Lung (tissue), 12 donors: Measurements from ENCODE around the gene DNAJC15. TPM values are rescaled to one million over a fixed set of nuclear protein-coding genes. Genes with fewer than 3 reads are reported as not detected.

Experiments
- ATAC-seq: fragments of 200-7000 bp; cut with Tn5 transposase; one replicate; pipeline ENCODE4 v1.9.1; 2020; ENCODE audit warnings: moderate number of reproducible peaks; ENCODE audit not compliant: insufficient read depth, low FRiP score
- DNase-seq, 3 donors: peaks; one replicate each; pipeline ENCODE4 v3.0.0-alpha.2; 2013 to 2017
- H3K27ac ChIP-seq, 2 donors: one replicate each; pipeline ENCODE4 v1.5.1; 2013; ENCODE audit warnings: mild to moderate bottlenecking in 2 of 2, moderate library complexity in 2 of 2, control low read depth in 1 of 2, inconsistent platforms in 1 of 2, low read depth in 1 of 2, low read length in 1 of 2
- H3K27me3 ChIP-seq, 3 donors: one replicate each; pipeline ENCODE4 v1.5.1; 2013; ENCODE audit warnings: low read length in 2 of 3; ENCODE audit not compliant: control insufficient read depth in 3 of 3, insufficient read depth in 3 of 3
- H3K36me3 ChIP-seq, 4 donors: one replicate each; pipeline ENCODE4 v1.5.1; 2013; ENCODE audit warnings: low read length in 4 of 4, mild to moderate bottlenecking in 1 of 4, moderate library complexity in 1 of 4; ENCODE audit not compliant: control insufficient read depth in 4 of 4, insufficient read depth in 4 of 4
- H3K4me1 ChIP-seq, 5 donors: one replicate each; pipeline ENCODE4 v1.5.1; 2013; ENCODE audit warnings: low read length in 5 of 5, mild to moderate bottlenecking in 2 of 5, moderate library complexity in 1 of 5; ENCODE audit not compliant: control insufficient read depth in 5 of 5, insufficient read depth in 5 of 5
- H3K4me3 ChIP-seq: one replicate; pipeline ENCODE4 v1.5.1; 2013; ENCODE audit warnings: mild to moderate bottlenecking, control low read depth, moderate library complexity
- H3K9ac ChIP-seq, 2 donors: one replicate each; pipeline ENCODE4 v1.5.1; 2013; ENCODE audit warnings: low read length in 2 of 2, control low read depth in 1 of 2; ENCODE audit not compliant: insufficient read depth in 1 of 2
- H3K9me3 ChIP-seq, 4 donors: one replicate each; pipeline ENCODE4 v1.5.1; 2013; ENCODE audit warnings: low read length in 3 of 4, mild to moderate bottlenecking in 1 of 4, moderate library complexity in 1 of 4; ENCODE audit not compliant: control insufficient read depth in 4 of 4, insufficient read depth in 3 of 4
- WGBS, 2 donors: extraction: QIAGEN DNeasy Blood & Tissue Kit; methylation state at CpG; one replicate each; pipeline ENCODE4 v1.1.7; 2013; 5-methylcytosine and 5-hydroxymethylcytosine counted together
- polyA plus RNA-seq, 2 donors: library from polyadenylated mRNA; stranded (reverse); fragments of 200-250 nt; gene quantifications; one replicate each; pipeline ENCODE4 v1.2.1, GENCODE V29; 2013
- total RNA-seq, 2 donors: library from RNA; depleted of rRNA in 1 of 2; stranded (reverse); fragments of >200 nt in 1 of 2; gene quantifications; one replicate each; pipeline ENCODE4 v1.2.1, GENCODE V29; 2014 to 2021
- TF ChIP-seq, protein P1 (sequence below): IDR thresholded peaks from 2 replicates; pipeline ENCODE4 v1.5.1; 2012; ENCODE audit warnings: mild to moderate bottlenecking; ENCODE audit errors: control extremely low read depth, extremely low read depth
- donor health status: control.
- donor health status: control.
- donor health status: Bipolar disorder and iron deficiency.
- donor health status: healthy.
- donor health status: DM: yes; HTN: yes; CAD: no.

DNAJC15 gene
- total and polyA plus RNA-seq, 4 donors, result 16.8 to 21.8 (median 19.2) TPM

DNA sequence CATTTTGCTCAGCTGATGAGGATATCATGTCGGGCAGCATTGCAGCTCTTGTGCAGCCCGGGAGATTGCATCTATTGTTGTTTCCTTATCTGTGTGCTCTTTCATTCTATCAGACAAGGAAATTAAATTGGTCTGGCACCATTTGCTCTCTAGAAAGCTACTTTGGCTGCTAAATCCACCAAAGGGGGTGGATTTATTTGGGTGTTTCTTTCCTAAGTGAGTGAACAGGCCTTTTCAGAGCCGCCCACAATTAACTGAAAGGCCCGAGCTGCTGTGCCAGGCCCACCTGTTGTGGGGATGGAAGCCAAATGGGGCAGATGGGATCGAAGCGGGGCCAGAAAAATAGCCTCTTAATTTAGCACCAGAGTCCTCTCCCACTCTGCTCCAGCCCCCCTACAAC is 99.4 kb downstream of the DNAJC15 start:
- H3K36me3 ChIP-seq, result no peaks in the 10 kb centered on the region
- no peaks in the 10 kb centered on the region for H3K27me3 ChIP-seq
- peaks cover 0 to 2% (median 0%) of the 10 kb centered on the region in 4 donors for H3K9me3 ChIP-seq
- TF ChIP-seq, protein P1, sequence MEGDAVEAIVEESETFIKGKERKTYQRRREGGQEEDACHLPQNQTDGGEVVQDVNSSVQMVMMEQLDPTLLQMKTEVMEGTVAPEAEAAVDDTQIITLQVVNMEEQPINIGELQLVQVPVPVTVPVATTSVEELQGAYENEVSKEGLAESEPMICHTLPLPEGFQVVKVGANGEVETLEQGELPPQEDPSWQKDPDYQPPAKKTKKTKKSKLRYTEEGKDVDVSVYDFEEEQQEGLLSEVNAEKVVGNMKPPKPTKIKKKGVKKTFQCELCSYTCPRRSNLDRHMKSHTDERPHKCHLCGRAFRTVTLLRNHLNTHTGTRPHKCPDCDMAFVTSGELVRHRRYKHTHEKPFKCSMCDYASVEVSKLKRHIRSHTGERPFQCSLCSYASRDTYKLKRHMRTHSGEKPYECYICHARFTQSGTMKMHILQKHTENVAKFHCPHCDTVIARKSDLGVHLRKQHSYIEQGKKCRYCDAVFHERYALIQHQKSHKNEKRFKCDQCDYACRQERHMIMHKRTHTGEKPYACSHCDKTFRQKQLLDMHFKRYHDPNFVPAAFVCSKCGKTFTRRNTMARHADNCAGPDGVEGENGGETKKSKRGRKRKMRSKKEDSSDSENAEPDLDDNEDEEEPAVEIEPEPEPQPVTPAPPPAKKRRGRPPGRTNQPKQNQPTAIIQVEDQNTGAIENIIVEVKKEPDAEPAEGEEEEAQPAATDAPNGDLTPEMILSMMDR, result no peak
- H3K4me1 ChIP-seq, result peaks cover 0 to 7% (median 3%) of the 10 kb centered on the region in 5 donors
- no peak overlapping the region for H3K9ac ChIP-seq
- WGBS, 2 donors, result 78 to 84% methylated on average over 6 of the region's 6 CpGs
- no peak overlapping the region for H3K27ac ChIP-seq
- ATAC-seq (no peak), DNase-seq (no peak)
- no peak overlapping the region for H3K4me3 ChIP-seq

DNA sequence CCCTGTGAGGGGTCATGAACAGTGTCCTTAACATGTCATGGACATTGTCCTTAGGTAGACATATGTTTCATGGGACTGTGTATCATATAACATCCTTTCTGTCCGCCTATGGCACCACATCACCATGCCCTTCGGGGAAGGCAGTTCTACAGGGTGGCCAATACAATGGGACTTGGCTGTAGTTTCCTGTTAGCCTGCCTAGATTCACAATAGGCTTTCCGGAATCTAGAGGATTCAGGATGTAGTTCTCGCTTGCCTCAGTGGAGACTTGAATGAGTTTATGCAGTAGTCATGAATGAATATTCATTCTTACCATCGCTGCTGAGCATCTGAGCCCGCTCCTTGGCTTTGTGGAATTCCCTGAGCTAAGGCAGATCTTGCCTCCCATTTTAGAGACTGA is 100.5 kb downstream of the DNAJC15 start:
- H3K9me3 ChIP-seq, result peaks cover 0 to 2% (median 0%) of the 10 kb centered on the region in 4 donors
- no peak overlapping the region for H3K27ac ChIP-seq
- H3K9ac ChIP-seq, result no peak overlapping the region
- no peaks in the 10 kb centered on the region for H3K36me3 ChIP-seq
- TF ChIP-seq, protein P1, result no peak
- H3K4me1 ChIP-seq, result peaks cover 0 to 14% (median 3%) of the 10 kb centered on the region in 5 donors
- no peak overlapping the region for H3K4me3 ChIP-seq
- WGBS, 2 donors, result 79 to 86% methylated on average over 6 of the region's 6 CpGs
- ATAC-seq, result no peak
- DNase-seq, result no peak
- no peaks in the 10 kb centered on the region for H3K27me3 ChIP-seq

DNA sequence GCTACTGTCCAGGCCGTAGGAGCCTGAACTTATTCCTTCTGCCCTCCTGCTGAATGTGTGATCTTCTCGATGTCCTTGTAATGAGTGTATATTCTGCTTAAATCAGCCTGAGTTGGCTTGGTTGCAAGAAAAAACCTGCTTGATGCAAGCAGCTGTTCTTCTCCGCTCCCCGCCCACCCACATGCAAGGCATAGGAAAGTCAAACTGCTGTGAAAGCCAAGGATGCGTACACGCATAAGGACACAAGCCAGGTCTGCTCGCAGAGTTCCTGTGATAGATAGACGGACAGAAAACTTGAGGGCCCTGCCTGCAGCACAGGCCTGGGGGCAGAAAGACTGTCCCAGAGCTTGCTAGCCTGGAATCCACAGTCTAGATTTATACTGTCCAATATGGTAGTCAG is 101.1 kb downstream of the DNAJC15 start:
- H3K4me1 ChIP-seq, result peaks cover 0 to 18% (median 3%) of the 10 kb centered on the region in 5 donors
- no peaks in the 10 kb centered on the region for H3K36me3 ChIP-seq
- H3K27me3 ChIP-seq, result no peaks in the 10 kb centered on the region
- H3K9me3 ChIP-seq, result no peaks in the 10 kb centered on the region
- no peak overlapping the region for H3K4me3 ChIP-seq
- H3K27ac ChIP-seq, result no peak overlapping the region
- ATAC-seq (no peak), DNase-seq (no peak)
- TF ChIP-seq, protein P1, result no peak
- no peak overlapping the region for H3K9ac ChIP-seq
- WGBS, 2 donors, result 91 to 95% methylated on average over 8 of the region's 8 CpGs

DNA sequence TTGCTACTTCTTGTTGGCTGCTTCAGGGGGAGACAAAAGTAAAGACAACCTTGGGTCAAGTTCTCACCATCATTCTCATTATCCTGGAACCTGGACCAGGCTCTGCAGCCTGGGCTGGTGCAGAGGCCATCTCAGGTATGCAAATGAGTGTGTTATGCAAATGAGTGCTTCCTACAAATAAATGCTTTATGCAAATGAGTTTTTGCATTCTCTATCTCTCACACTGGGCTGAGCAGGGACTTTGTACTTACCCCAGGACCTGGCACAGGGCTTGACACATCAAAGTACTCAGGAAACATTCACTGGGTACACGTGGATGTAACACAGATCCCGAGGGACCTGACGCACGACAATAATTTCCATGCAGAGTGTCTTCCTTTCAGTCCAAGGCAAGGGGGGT is 103.0 kb downstream of the DNAJC15 start:
- Histone ChIP-seq H3K27ac (no peak overlapping the region), H3K4me3 (no peak overlapping the region), H3K9ac (no peak overlapping the region), H3K27me3 (no peaks in the 10 kb centered on the region), H3K4me1 (peaks cover 0 to 22% (median 3%) of the 10 kb centered on the region in 5 donors), H3K36me3 (no peaks in the 10 kb centered on the region), H3K9me3 (no peaks in the 10 kb centered on the region)
- TF ChIP-seq, protein P1, result no peak
- no peak for ATAC-seq
- WGBS, 2 donors, result 87 to 94% methylated on average over 4 of the region's 4 CpGs
- no peak for DNase-seq
